Measurements from ENCODE around the gene CFAP20DC.
"Not testable (repeated sequence)": the region's sequence is repeated elsewhere in the genome, so short reads cannot be mapped to it uniquely, and the experiment has no call there.

The CFAP20DC gene

DNA sequence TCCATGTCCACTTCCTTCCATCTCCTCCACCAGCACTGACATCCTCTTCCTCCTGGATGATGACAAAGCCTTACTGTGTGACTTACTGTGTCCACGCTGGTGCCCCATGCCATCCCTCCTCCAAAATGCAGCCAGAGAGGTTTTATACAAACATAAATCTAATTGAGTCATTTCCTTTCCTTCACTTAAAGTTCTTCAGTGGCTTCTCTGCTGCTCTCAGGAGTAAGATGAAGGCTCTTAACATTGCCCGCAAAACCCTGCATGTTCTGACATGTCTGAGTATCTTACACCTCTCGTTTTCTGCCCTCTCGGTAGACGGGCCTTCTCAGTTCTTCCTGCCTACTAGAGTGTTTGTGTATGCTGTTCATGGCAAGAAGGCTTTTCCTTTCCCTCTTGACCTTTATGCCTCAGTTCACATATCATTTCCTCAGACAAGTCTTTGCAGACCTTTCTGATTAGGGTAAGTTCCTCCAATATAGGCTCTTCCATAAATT, 175.5 kb downstream of the CFAP20DC start:
- DNase-seq (ENCODE audit: low spot score) (peak; percentile 26), FAIRE-seq (no peak)

GRCh38 chr3:58868097-58868779, 181.6 kb downstream of the CFAP20DC start:
- DNase-seq (ENCODE audit: low spot score) = no peak
- no peak for FAIRE-seq

- FAIRE-seq (no peak), DNase-seq (ENCODE audit: low spot score) (no peak)
These were observed 182.2 kb downstream of the CFAP20DC start for GRCh38 chr3:58867621-58868020.

GRCh38 chr3:58866079-58866478, 183.7 kb downstream of the CFAP20DC start:
- DNase-seq (ENCODE audit: low spot score) (no peak), FAIRE-seq (no peak)

GRCh38 chr3:58864480-58864879, 185.3 kb downstream of the CFAP20DC start:
- FAIRE-seq (no peak), DNase-seq (ENCODE audit: low spot score) (no peak)

- no peak for DNase-seq (ENCODE audit: low spot score)
- FAIRE-seq = no peak
These were observed 186.6 kb downstream of the CFAP20DC start for GRCh38 chr3:58863206-58863605.

DNA sequence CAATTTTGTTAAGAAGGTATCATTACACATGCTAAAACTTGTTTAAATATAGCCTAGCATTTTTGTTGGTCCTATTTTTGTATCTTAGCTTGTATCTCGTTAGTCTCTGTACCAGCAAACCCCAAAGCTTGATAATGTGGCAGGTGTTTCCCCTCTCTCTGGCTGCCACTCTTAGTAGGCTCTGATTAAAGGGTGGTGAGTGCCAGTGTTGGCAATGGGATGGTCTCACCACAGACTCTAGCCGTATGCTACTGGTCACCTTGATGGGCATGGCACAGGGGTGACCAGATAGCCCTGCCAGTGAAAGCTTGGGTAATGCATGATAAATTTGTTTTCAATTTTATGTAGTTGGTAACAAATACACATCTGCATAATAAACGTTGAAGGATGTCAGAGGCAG, 188.3 kb downstream of the CFAP20DC start:
- no peak for FAIRE-seq
- DNase-seq (ENCODE audit: low spot score) = no peak

- FAIRE-seq = no peak
These were observed 191.7 kb downstream of the CFAP20DC start for GRCh38 chr3:58858126-58858525.

DNA sequence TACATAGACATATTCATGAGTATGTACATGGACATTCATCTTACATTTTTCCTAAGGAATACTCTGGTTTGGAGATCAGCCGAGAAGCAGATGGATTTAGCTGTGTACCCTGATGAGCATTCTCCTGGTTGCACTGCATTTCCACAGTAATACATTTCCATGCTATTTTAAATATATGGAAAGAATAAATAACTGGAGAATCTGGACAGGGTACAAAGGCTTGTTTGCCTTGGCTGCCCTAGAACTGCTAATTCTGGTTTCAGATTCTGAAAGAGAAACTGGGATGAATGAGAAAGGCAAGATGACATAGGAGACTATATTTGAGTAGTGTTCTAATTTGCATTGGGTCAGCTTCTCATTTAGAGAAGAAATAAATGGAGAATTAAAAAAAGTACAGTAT, 192.4 kb downstream of the CFAP20DC start:
- no peak for FAIRE-seq
- no peak for DNase-seq (ENCODE audit: low spot score)

More at GRCh38 chr3:58858126-58858525, 191.7 kb downstream of the CFAP20DC start:
- no peak for DNase-seq (ENCODE audit: low spot score)

DNA sequence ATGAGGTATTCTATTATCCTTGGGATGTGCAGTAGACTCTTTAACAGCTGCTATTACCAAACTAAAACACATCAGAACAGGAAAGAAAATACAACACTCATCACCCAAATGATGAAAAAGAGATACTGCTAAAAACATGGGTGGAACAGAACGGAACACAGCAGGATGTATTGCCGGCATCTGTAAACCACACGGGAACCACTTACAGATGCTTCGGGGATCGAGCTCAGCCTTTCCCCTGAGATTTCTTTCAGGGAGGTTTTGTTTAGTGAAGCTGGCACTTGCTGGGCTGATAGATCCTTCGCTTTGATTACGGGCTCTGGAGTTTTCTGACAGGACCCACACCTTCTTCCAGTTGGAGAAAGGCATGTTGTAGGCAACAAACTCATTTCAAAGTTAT, 201.0 kb downstream of the CFAP20DC start:
- FAIRE-seq = no peak
- no peak for DNase-seq (ENCODE audit: low spot score)

DNA sequence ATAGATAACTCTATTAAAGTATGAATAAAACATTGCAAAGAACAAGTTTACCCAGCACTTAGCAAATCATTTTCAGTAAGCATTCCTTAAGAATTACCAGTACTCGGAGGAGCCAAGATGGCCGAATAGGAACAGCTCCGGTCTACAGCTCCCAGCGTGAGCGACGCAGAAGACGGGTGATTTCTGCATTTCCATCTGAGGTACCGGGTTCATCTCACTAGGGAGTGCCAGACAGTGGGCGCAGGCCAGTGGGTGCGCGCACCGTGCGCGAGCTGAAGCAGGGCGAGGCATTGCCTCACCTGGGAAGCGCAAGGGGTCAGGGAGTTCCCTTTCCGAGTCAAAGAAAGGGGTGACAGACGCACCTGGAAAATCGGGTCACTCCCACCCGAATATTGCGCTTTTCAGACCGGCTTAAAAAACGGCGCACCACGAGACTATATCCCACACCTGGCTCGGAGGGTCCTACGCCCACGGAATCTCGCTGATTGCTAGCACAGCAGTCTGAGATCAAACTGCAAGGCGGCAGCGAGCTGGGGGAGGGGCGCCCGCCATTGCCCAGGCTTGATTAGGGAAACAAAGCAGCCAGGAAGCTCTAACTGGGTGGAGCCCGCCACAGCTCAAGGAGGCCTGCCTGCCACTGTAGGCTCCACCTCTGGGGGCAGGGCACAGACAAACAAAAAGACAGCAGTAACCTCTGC, 207.6 kb downstream of the CFAP20DC start:
- FAIRE-seq; DNase-seq (ENCODE audit: low spot score): not testable (repeated sequence)

DNA sequence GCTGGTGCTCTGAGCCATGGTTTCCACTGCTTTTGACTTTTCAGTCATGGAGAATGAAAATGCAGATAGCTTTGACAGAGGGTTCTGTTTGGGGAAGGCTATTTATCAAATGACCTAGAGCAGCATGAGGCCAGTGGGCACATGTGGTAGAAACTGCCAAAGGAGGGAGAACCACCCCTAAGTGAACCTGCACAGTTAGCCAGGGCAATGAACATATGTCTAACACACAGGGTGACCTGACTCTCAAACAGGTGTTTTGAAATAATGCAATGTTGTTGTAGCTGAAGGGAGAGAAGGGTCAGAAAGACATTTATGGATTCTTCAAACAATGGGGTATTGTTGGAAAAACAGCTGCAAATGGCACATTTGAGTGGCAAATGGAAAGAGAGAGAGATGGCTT, 208.9 kb downstream of the CFAP20DC start:
- DNase-seq (ENCODE audit: low spot score) (peak; percentile 7), FAIRE-seq (peak; percentile 53)

GRCh38 chr3:58839964-58840363, 209.9 kb downstream of the CFAP20DC start:
- FAIRE-seq (no peak), DNase-seq (ENCODE audit: low spot score) (no peak)

GRCh38 chr3:58839187-58839586, 210.6 kb downstream of the CFAP20DC start:
- DNase-seq (ENCODE audit: low spot score) (no peak), FAIRE-seq (no peak)

DNA sequence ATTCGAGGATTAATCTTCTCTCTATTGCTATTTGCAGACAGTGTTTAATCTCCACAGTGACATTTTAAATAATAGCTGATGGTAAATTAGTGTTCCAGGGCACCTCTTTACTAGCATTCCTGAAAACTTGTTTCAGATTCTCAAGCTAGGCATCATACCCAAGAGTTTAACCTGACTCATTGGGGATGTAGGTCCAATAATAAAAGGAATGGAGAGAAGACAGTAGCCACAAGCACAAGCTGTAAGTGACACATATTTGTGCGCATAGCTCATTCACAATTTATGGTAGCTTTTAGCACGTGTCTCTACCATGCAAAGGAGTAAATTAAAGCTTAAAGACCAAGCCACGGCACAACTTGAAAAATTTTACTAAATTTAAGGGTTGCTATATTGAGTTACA, 212.0 kb downstream of the CFAP20DC start:
- DNase-seq (ENCODE audit: low spot score) = no peak
- no peak for FAIRE-seq

GRCh38 chr3:58837141-58837843, 212.5 kb downstream of the CFAP20DC start:
- FAIRE-seq = no peak
- no peak for DNase-seq (ENCODE audit: low spot score)

- peak; percentile 27 for DNase-seq (ENCODE audit: low spot score)
- no peak for FAIRE-seq
These were observed 214.7 kb downstream of the CFAP20DC start for GRCh38 chr3:58835086-58835485.

DNA sequence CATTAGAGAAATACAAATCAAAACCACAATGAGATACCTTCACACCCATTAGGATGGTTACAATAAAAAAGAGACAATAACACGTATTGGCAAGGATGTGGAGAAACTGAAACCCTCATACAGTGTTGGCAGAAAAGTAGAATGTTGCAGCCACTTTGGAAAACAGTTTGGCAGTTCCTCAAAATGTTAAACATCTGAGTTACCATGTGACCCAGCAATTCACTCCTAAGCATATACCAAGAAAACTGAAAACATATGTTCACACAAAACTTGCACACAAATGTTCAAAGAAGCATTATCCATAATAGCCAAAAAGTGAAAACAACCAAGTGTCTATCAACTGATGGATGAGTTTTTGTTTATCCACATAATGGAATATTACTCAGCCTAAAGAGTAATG, 216.3 kb downstream of the CFAP20DC start:
- no peak for DNase-seq (ENCODE audit: low spot score)
- FAIRE-seq = no peak

DNA sequence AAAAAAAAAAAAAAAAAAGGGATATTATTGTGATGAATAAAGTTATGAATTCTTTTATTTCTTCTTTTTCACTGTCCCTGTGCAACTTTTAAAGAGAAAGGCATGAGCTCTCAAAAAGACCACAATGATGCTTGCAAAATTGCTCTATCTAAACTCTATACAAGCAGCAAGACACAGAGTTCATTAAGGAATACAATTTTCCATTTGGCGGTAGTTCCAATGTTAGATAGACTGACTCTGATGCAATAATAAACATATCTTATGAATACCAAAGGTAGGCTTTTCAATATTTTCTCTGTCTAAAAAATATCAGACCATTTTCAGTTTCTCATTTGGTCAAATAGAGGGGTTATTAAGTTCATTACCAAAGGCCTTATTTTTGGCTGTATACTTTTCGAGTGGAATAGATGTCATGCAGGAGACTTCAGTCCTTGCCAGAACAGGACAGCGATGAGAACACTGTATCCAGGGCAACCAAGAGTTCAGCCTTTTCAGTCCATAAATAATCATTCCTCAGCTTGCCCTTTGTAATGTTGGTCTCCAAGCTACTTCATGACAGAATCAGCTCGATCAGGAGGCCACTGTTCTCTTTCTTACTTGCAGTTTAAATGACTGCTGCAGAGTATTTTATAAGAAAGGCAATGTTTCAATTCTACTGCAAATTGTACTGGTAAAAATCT, 220.4 kb downstream of the CFAP20DC start:
- FAIRE-seq (no peak), DNase-seq (ENCODE audit: low spot score) (no peak)

GRCh38 chr3:58824777-58825176, 225.0 kb downstream of the CFAP20DC start:
- no peak for DNase-seq (ENCODE audit: low spot score)
- no peak for FAIRE-seq

DNA sequence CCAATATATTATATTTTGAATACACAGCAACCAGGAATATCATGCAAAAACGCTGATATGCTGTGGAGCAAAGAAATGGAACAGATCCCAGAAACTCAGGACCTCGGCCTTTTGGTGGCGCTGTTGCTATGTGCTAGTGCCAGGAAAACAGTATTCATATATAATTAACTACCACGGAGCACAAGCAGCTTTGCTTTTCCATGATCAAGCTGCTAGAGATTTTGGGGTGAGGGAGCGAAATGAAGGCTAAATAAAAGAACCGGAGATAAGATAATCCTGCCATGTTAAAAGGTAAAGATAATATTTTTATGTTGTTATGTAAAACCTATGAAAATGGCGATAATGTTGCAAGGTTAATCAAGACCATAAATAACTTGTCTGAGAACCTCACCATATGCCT, 225.5 kb downstream of the CFAP20DC start:
- DNase-seq (ENCODE audit: low spot score) (peak; percentile 40), FAIRE-seq (no peak)

Data from urothelium cell line (cell line).